Neural progenitor cell (in vitro differentiated cells): Measurements from ENCODE around the gene TENM3.

Experiments
- EZH2 ChIP-seq: fragments of 200-600 bp; sonication (generic); IDR thresholded peaks from 2 replicates; pipeline ENCODE4 v1.6.1; 2017; ENCODE audit warnings: antibody characterized with exemption, mild to moderate bottlenecking, moderate library complexity
- TF ChIP-seq, protein P1 (sequence below): fragments of 200-600 bp; sonication (generic); IDR thresholded peaks from 2 replicates; pipeline ENCODE4 v1.5.1; 2017; ENCODE audit warnings: antibody characterized with exemption, mild to moderate bottlenecking

- no peak for TF ChIP-seq EZH2
- TF ChIP-seq, protein P1, sequence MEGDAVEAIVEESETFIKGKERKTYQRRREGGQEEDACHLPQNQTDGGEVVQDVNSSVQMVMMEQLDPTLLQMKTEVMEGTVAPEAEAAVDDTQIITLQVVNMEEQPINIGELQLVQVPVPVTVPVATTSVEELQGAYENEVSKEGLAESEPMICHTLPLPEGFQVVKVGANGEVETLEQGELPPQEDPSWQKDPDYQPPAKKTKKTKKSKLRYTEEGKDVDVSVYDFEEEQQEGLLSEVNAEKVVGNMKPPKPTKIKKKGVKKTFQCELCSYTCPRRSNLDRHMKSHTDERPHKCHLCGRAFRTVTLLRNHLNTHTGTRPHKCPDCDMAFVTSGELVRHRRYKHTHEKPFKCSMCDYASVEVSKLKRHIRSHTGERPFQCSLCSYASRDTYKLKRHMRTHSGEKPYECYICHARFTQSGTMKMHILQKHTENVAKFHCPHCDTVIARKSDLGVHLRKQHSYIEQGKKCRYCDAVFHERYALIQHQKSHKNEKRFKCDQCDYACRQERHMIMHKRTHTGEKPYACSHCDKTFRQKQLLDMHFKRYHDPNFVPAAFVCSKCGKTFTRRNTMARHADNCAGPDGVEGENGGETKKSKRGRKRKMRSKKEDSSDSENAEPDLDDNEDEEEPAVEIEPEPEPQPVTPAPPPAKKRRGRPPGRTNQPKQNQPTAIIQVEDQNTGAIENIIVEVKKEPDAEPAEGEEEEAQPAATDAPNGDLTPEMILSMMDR = no peak
Observed at GRCh38 chr4:182449930-182450439, 206.8 kb downstream of the TENM3 start.
